GM21447 (cell line): Measurements from ENCODE around the gene SLC9A9.

Experiments used
- ATAC-seq: cut with Tn5 transposase; IDR thresholded peaks from one replicate; pipeline ENCODE4 v1.9.1; 2021; ENCODE audit not compliant: unreplicated experiment

SLC9A9 gene

GRCh38 chr3:143265501-143266070 lies 582.7 kb downstream of the SLC9A9 start:
- ATAC-seq: no peak

GRCh38 chr3:143263852-143264513 lies 584.3 kb downstream of the SLC9A9 start:
- no peak for ATAC-seq

DNA sequence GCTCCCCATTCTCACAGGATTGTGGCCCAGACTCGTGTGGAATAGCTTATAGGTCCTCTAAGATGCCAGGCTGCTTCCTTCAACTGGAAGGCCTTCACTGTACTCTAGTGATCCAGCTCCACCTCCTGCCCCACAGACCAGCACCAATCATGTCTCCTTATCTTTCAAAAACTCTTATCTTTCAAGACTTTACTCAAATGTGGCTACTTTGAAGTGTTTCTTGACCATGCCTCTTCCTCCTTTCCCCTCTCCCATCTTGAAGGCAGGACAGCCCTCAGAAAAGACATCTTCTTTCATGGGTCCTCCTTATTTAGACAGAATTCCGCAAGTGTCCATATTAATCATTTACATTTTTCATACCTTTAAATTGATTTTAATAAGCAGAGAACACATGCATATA lies 586.4 kb downstream of the SLC9A9 start:
- ATAC-seq: no peak

GRCh38 chr3:143258692-143259091 lies 589.6 kb downstream of the SLC9A9 start:
- ATAC-seq: no peak

- no peak for ATAC-seq
Measured at GRCh38 chr3:143256416-143256815, 591.9 kb downstream of the SLC9A9 start.

DNA sequence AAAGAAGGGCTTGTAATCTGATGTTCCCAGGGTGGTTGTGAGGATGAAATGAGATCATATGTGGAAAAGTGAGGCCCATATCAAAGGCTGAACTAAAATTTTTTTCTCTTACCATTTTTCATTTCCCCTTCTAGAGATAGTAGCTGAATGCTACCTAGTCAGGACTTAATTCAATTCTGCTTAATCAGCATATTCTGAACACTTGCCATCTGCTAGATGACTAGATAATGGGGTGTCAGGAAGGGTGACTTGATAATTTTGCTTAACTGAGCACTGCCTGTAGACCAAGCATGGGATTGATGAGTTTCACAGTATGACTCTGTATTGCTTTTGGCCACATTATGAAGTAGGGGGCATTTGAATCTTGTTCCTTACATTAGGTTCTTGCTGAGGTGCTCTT lies 592.5 kb downstream of the SLC9A9 start:
- ATAC-seq: no peak

DNA sequence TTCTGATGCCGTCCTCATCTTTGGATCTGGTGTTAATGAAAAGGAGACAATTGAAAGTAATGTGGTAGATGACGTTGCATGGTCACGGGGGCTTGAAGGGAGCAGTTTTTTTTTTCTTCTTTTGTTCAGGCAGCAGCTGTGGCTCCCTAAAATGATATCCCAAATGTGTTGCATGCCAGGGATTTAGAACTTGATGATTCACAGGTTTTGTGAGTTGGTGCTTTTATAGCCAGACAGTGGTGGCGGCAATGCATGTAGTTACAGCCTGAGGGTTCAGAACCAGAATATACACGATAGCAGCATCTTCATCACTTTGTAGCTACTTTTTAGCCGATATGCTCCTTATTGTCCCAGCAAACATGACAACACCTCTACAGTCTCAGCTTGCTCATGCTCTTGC lies 595.3 kb downstream of the SLC9A9 start:
- ATAC-seq: no peak

GRCh38 chr3:143249014-143249413 lies 599.3 kb downstream of the SLC9A9 start:
- ATAC-seq: no peak

DNA sequence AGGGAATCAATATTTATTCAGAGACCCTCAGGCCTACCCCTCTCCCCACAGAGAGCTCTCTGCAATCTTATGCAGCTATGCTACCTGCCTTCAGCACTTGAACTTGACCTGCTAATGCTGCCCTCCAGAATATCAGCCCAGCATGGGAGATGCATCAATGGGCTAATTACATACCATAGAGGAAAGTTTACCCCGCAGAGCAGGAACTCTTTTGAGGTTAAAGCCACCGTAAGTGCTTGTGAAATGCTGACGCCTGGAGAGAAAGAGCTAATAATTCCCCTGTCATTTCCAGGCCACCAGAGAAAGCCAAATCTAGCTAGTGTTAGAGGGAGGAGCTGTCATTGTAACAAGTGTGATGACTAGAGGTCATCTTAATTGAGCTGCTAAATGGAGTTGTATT lies 601.2 kb downstream of the SLC9A9 start:
- ATAC-seq: no peak

- ATAC-seq: no peak
Measured at GRCh38 chr3:143245692-143246091, 602.6 kb downstream of the SLC9A9 start.

DNA sequence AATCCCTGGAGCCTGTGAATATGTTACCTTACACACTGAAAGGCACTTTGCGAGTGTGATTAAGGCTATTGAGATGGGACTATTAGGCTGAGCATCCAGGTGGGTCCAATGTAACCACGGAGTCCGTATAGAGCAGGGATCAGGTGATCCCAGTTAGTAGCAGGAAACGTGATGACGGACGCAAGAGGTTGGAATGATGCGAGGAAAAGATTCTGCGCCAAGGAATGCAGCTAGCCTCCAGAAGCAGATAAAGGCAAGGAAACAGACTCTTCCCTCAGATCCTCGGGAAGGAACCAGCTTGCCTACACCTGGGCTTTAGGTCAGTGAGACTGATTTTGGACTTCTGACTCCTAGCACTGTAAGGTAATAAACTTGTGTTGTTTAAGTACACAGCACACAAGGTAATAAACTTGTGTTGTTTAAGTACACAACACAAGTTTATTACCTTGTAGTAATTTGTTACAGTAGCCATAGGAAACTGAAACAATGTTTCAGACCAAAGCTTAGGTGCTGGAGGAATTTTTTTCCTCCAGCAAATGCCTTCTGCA lies 603.7 kb downstream of the SLC9A9 start:
- no peak for ATAC-seq

GRCh38 chr3:143243686-143244085 lies 604.6 kb downstream of the SLC9A9 start:
- ATAC-seq: no peak

- ATAC-seq: no peak
Measured at GRCh38 chr3:143242691-143243090, 605.6 kb downstream of the SLC9A9 start.

- no peak for ATAC-seq
Measured at GRCh38 chr3:143242101-143242500, 606.2 kb downstream of the SLC9A9 start.

- no peak for ATAC-seq
Measured at GRCh38 chr3:143241481-143241951, 606.8 kb downstream of the SLC9A9 start.

DNA sequence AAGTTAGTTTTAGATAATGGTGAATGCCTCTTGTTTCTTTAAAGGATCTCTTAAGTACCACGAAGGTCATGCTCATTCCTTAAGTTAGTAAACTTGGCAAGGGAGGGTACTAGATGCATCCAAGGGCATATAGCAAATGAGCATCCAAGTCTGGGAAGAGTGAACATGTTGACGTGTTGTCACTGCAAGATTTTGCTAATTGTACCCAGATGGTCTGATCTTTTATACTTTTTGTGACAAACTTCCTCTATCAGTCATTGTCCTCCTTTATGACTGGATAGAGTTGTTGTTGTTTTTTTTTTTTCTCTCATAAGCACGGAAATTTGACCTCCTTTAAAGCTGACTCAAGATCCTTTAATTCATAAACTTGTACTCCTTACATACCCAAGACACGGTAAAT lies 607.4 kb downstream of the SLC9A9 start:
- no peak for ATAC-seq

GRCh38 chr3:143239031-143239430 lies 609.2 kb downstream of the SLC9A9 start:
- ATAC-seq: no peak

DNA sequence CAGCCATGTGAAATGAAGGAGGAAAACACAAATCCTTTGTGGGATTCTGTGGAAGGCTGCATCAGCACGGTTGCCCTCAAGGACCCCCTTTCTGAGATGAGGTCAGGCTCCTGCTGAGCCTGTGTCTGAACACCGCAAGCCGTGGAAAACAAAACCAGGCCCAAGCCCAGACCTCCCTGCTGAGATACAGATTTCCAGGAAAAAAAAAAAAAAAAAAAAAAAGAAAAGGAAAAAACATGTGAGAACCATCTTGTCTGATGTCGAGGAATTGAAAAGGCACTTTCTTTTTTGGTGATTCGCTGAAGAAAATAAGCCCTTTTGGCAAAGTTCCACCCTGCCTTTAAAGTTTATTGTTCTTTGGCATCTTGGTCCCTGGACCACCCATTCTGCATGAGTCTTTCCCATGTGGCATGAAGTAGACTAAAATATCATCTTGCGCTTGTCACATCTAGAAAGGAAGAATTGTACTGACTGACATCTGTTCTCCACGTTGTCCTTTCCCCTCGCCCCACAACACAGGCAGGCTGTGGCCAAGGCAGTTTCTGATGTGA lies 611.1 kb downstream of the SLC9A9 start:
- no peak for ATAC-seq

GRCh38 chr3:143236226-143236964 lies 611.9 kb downstream of the SLC9A9 start:
- no peak for ATAC-seq

- no peak for ATAC-seq
Measured at GRCh38 chr3:143235614-143236204, 612.6 kb downstream of the SLC9A9 start.

GRCh38 chr3:143234526-143234925 lies 613.7 kb downstream of the SLC9A9 start:
- no peak for ATAC-seq
